Neural progenitor cell (in vitro differentiated cells): ENCODE data around the gene TMEM132E. TPM values are rescaled to one million over a fixed set of nuclear protein-coding genes. Genes with fewer than 3 reads are reported as not detected.

Experiments
- DNase-seq: peaks from one replicate; pipeline ENCODE4 v3.0.0-alpha.2; 2016; ENCODE audit warnings: low spot score
- H2AFZ ChIP-seq: fragments of 200-600 bp; sonication (generic); replicated peaks from 2 replicates; pipeline ENCODE4 v1.6.1; 2016; ENCODE audit warnings: antibody characterized with exemption
- H3F3A ChIP-seq: fragments of 200-600 bp; sonication (generic); 2 replicates; pipeline ENCODE4 v1.6.1; 2016; ENCODE audit warnings: antibody characterized with exemption, low read depth
- H3K27ac ChIP-seq: fragments of 200-600 bp; sonication (generic); 2 replicates; pipeline ENCODE4 v1.5.1; 2016; ENCODE audit warnings: mild to moderate bottlenecking
- H3K27me3 ChIP-seq: fragments of 200-600 bp; sonication (generic); 2 replicates; pipeline ENCODE4 v1.6.1; 2016; ENCODE audit warnings: mild to moderate bottlenecking, moderate library complexity
- H3K36me3 ChIP-seq: fragments of 200-600 bp; sonication (generic); 2 replicates; pipeline ENCODE4 v1.5.1; 2016
- H3K4me1 ChIP-seq: fragments of 200-600 bp; sonication (generic); 2 replicates; pipeline ENCODE4 v1.6.1; 2016; ENCODE audit warnings: mixed run types
- H3K4me2 ChIP-seq: fragments of 200-600 bp; sonication (generic); 2 replicates; pipeline ENCODE4 v1.6.1; 2016
- H3K4me3 ChIP-seq: fragments of 200-600 bp; sonication (generic); 2 replicates; pipeline ENCODE4 v1.5.1; 2016
- H3K79me2 ChIP-seq: fragments of 200-600 bp; sonication (generic); 2 replicates; pipeline ENCODE4 v1.6.1; 2016; ENCODE audit warnings: low read depth
- H3K9ac ChIP-seq: fragments of 200-600 bp; sonication (generic); 2 replicates; pipeline ENCODE4 v1.6.1; 2016
- H3K9me3 ChIP-seq: fragments of 200-600 bp; sonication (generic); 2 replicates; pipeline ENCODE4 v1.5.1; 2016; ENCODE audit warnings: low read depth
- H4K20me1 ChIP-seq: fragments of 200-600 bp; sonication (generic); 2 replicates; pipeline ENCODE4 v1.6.1; 2016; ENCODE audit warnings: low read depth
- H3K27ac Mint-ChIP-seq: 3 replicates; pipeline ENCODE4 v1.8.0; 2021; ENCODE audit warnings: mixed read lengths
- H3K27me3 Mint-ChIP-seq: 2 replicates; pipeline ENCODE4 v1.8.0; 2022; ENCODE audit warnings: low read depth, mild to moderate bottlenecking, inconsistent platforms, moderate library complexity, mixed read lengths; ENCODE audit not compliant: insufficient read depth
- H3K36me3 Mint-ChIP-seq: 3 replicates; pipeline ENCODE4 v1.8.0; 2021; ENCODE audit warnings: mixed read lengths
- H3K4me1 Mint-ChIP-seq: 3 replicates; pipeline ENCODE4 v1.8.0; 2021; ENCODE audit warnings: mixed read lengths
- H3K4me3 Mint-ChIP-seq: 3 replicates; pipeline ENCODE4 v1.8.0; 2021; ENCODE audit warnings: mild to moderate bottlenecking, moderate library complexity, mixed read lengths
- H3K9me3 Mint-ChIP-seq: 3 replicates; pipeline ENCODE4 v1.8.0; 2020; ENCODE audit warnings: mixed read lengths
- CTCF ChIP-seq: fragments of 200-600 bp; sonication (generic); IDR thresholded peaks from 2 replicates; pipeline ENCODE4 v1.5.1; 2017; ENCODE audit warnings: antibody characterized with exemption, mild to moderate bottlenecking
- EZH2 ChIP-seq: fragments of 200-600 bp; sonication (generic); IDR thresholded peaks from 2 replicates; pipeline ENCODE4 v1.6.1; 2017; ENCODE audit warnings: antibody characterized with exemption, mild to moderate bottlenecking, moderate library complexity
- EZH2phosphoT487 ChIP-seq: fragments of 200-600 bp; sonication (generic); IDR thresholded peaks from 2 replicates; pipeline ENCODE4 v1.6.1; 2017; ENCODE audit warnings: antibody characterized with exemption
- total RNA-seq: library from RNA; depleted of rRNA; stranded (reverse); fragments of >200 nt; gene quantifications from 2 replicates; pipeline ENCODE4 v1.2.3, GENCODE V29; 2015; ENCODE audit warnings: low replicate concordance

TMEM132E gene
- total RNA-seq, 1 donor from 2014 or later = 0.21 TPM

GRCh38 chr17:34607917-34608316 is 28.5 kb downstream of the TMEM132E start:
- no peak overlapping the region for H2AFZ ChIP-seq
- H3K27me3 ChIP-seq = no peaks in the 10 kb centered on the region
- no peaks in the 10 kb centered on the region for H3K9me3 ChIP-seq
- H3K9me3 Mint-ChIP-seq = peaks cover 4% of the 10 kb centered on the region
- no peak overlapping the region for H3K4me3 Mint-ChIP-seq
- no peaks in the 10 kb centered on the region for H3K36me3 Mint-ChIP-seq
- no peak for TF ChIP-seq EZH2phosphoT487
- no peak for TF ChIP-seq EZH2
- TF ChIP-seq CTCF = no peak
- no peak for DNase-seq
- no peaks in the 10 kb centered on the region for H3K79me2 ChIP-seq
- no peak overlapping the region for H3K27ac Mint-ChIP-seq
- no peaks in the 10 kb centered on the region for H4K20me1 ChIP-seq
- no peak overlapping the region for H3K4me2 ChIP-seq
- H3F3A ChIP-seq = no peaks in the 10 kb centered on the region
- H3K9ac ChIP-seq = no peak overlapping the region
- H3K4me3 ChIP-seq = no peak overlapping the region
- peaks cover 42% of the 10 kb centered on the region for H3K4me1 Mint-ChIP-seq
- peaks cover 18% of the 10 kb centered on the region for H3K27me3 Mint-ChIP-seq
- peaks cover 23% of the 10 kb centered on the region for H3K4me1 ChIP-seq
- no peak overlapping the region for H3K27ac ChIP-seq
- no peaks in the 10 kb centered on the region for H3K36me3 ChIP-seq

GRCh38 chr17:34609210-34609609 is 29.8 kb downstream of the TMEM132E start:
- H3K36me3 ChIP-seq = no peaks in the 10 kb centered on the region
- peaks cover 34% of the 10 kb centered on the region for H3K4me1 ChIP-seq
- Mint-ChIP-seq H3K27ac (no peak overlapping the region), H3K27me3 (peaks cover 18% of the 10 kb centered on the region), H3K4me3 (no peak overlapping the region), H3K4me1 (peaks cover 54% of the 10 kb centered on the region), H3K9me3 (no peaks in the 10 kb centered on the region), H3K36me3 (no peaks in the 10 kb centered on the region)
- no peaks in the 10 kb centered on the region for H3K27me3 ChIP-seq
- TF ChIP-seq EZH2phosphoT487 = no peak
- no peak for TF ChIP-seq CTCF
- no peak for TF ChIP-seq EZH2
- no peaks in the 10 kb centered on the region for H3K79me2 ChIP-seq
- H3K27ac ChIP-seq = no peak overlapping the region
- H2AFZ ChIP-seq = no peak overlapping the region
- no peaks in the 10 kb centered on the region for H3K9me3 ChIP-seq
- H3K4me3 ChIP-seq = no peak overlapping the region
- no peak for DNase-seq
- no peaks in the 10 kb centered on the region for H4K20me1 ChIP-seq
- H3K4me2 ChIP-seq = no peak overlapping the region
- H3F3A ChIP-seq = no peaks in the 10 kb centered on the region
- H3K9ac ChIP-seq = no peak overlapping the region

- H3K4me1 ChIP-seq = peaks cover 40% of the 10 kb centered on the region
- Mint-ChIP-seq H3K36me3 (no peaks in the 10 kb centered on the region), H3K4me3 (no peak overlapping the region), H3K4me1 (peaks cover 61% of the 10 kb centered on the region), H3K27me3 (peaks cover 22% of the 10 kb centered on the region), H3K9me3 (no peaks in the 10 kb centered on the region), H3K27ac (no peak overlapping the region)
- H3K9me3 ChIP-seq = no peaks in the 10 kb centered on the region
- H2AFZ ChIP-seq = no peak overlapping the region
- no peak for TF ChIP-seq EZH2
- TF ChIP-seq CTCF = no peak
- no peak for TF ChIP-seq EZH2phosphoT487
- H3K4me3 ChIP-seq = no peak overlapping the region
- no peaks in the 10 kb centered on the region for H3K27me3 ChIP-seq
- no peak for DNase-seq
- H3K36me3 ChIP-seq = no peaks in the 10 kb centered on the region
- no peaks in the 10 kb centered on the region for H4K20me1 ChIP-seq
- no peak overlapping the region for H3K9ac ChIP-seq
- H3K79me2 ChIP-seq = no peaks in the 10 kb centered on the region
- H3K4me2 ChIP-seq = peak overlapping the region; percentile 16
- no peak overlapping the region for H3K27ac ChIP-seq
- H3F3A ChIP-seq = no peaks in the 10 kb centered on the region
Observed at GRCh38 chr17:34610039-34610438, 30.7 kb downstream of the TMEM132E start.
